Thoracic aorta (tissue), 2 donors: ENCODE results near the gene RINT1. TPM values are rescaled to one million over a fixed set of nuclear protein-coding genes. Genes with fewer than 3 reads are reported as not detected.

Experiments used
- ATAC-seq: fragments of 150-250 bp; one replicate; pipeline ENCODE4 v1.8.0; 2017; ENCODE audit warnings: low read depth; ENCODE audit not compliant: insufficient number of reproducible peaks, low FRiP score
- DNase-seq: peaks from one replicate; pipeline ENCODE4 v3.0.0-alpha.2; 2020; ENCODE audit warnings: low spot score
- H3K27ac ChIP-seq, 2 donors: fragments of 200-600 bp; sonication (generic); 1 replicate in 1 of 2; 2 replicates in 1 of 2; pipeline ENCODE4 v1.5.1; 2016; ENCODE audit warnings: mild to moderate bottlenecking in 2 of 2, moderate library complexity in 2 of 2
- H3K27me3 ChIP-seq: fragments of 200-600 bp; sonication (generic); replicated peaks from 2 replicates; pipeline ENCODE4 v1.6.0; 2016; ENCODE audit warnings: mild to moderate bottlenecking; ENCODE audit not compliant: insufficient read depth
- H3K36me3 ChIP-seq: fragments of 200-600 bp; sonication (generic); one replicate; pipeline ENCODE4 v1.5.1; 2016
- H3K4me1 ChIP-seq, 2 donors: fragments of 200-600 bp; sonication (generic); 1 replicate in 1 of 2; 2 replicates in 1 of 2; pipeline versions ENCODE4 v1.5.1 to v1.6.0; 2016; ENCODE audit warnings: low read depth in 2 of 2, mild to moderate bottlenecking in 1 of 2; ENCODE audit not compliant: control insufficient read depth in 1 of 2
- H3K4me3 ChIP-seq: fragments of 200-600 bp; sonication (generic); 2 replicates; pipeline ENCODE4 v1.5.1; 2016; ENCODE audit warnings: mild to moderate bottlenecking
- H3K9me3 ChIP-seq: fragments of 200-600 bp; sonication (generic); 2 replicates; pipeline ENCODE4 v1.5.1; 2016
- CTCF ChIP-seq: fragments of 200-600 bp; sonication (generic); IDR thresholded peaks from one replicate; pipeline ENCODE4 v1.5.1; 2019; ENCODE audit warnings: antibody characterized with exemption
- total RNA-seq, 2 donors: library from RNA; depleted of rRNA; stranded (reverse); fragments of >200 nt; gene quantifications; one replicate each; pipeline versions ENCODE4 v1.1.0 to v1.2.3, GENCODE V29; 2016

Gene RINT1
- total RNA-seq, 2 donors from 2014 or later: 20.2 to 25.2 TPM

- TF ChIP-seq CTCF: no peak
- no peaks in the 10 kb centered on the region for H3K27me3 ChIP-seq
- no peaks in the 10 kb centered on the region for H3K9me3 ChIP-seq
- ATAC-seq (no peak), DNase-seq (no peak)
- no peak overlapping the region for H3K27ac ChIP-seq
- H3K4me3 ChIP-seq: no peak overlapping the region
- H3K36me3 ChIP-seq: no peaks in the 10 kb centered on the region
- no peaks in the 10 kb centered on the region for H3K4me1 ChIP-seq
Observed at GRCh38 chr7:105600720-105601550, 68.9 kb downstream of the RINT1 start.

- H3K27me3 ChIP-seq: no peaks in the 10 kb centered on the region
- DNase-seq: no peak
- ATAC-seq: no peak
- no peak overlapping the region for H3K4me3 ChIP-seq
- no peaks in the 10 kb centered on the region for H3K4me1 ChIP-seq
- no peaks in the 10 kb centered on the region for H3K9me3 ChIP-seq
- no peaks in the 10 kb centered on the region for H3K36me3 ChIP-seq
- H3K27ac ChIP-seq: no peak overlapping the region
- no peak for TF ChIP-seq CTCF
Observed at GRCh38 chr7:105602325-105603305, 70.6 kb downstream of the RINT1 start.

GRCh38 chr7:105610165-105610930 lies 78.3 kb downstream of the RINT1 start:
- Histone ChIP-seq H3K36me3 (peaks cover 16% of the 10 kb centered on the region), H3K9me3 (no peaks in the 10 kb centered on the region), H3K4me3 (no peak overlapping the region), H3K27ac (no peak overlapping the region), H3K4me1 (no peaks in the 10 kb centered on the region), H3K27me3 (no peaks in the 10 kb centered on the region)
- DNase-seq (no peak), ATAC-seq (no peak)
- TF ChIP-seq CTCF: no peak

- no peaks in the 10 kb centered on the region for H3K27me3 ChIP-seq
- H3K27ac ChIP-seq: no peak overlapping the region
- ATAC-seq (no peak), DNase-seq (no peak)
- H3K9me3 ChIP-seq: no peaks in the 10 kb centered on the region
- H3K4me1 ChIP-seq: no peaks in the 10 kb centered on the region
- no peak overlapping the region for H3K4me3 ChIP-seq
- peaks cover 16% of the 10 kb centered on the region for H3K36me3 ChIP-seq
- TF ChIP-seq CTCF: no peak
Observed at GRCh38 chr7:105611856-105612775, 80.1 kb downstream of the RINT1 start.
